H1 (cell line): ENCODE results near the gene LCE1D. TPM values are rescaled to one million over a fixed set of nuclear protein-coding genes. Genes with fewer than 3 reads are reported as not detected.

ENCODE experiments used
- CTCF ChIA-PET: fragments of 300-600 bp; sonication (Branson Sonifier 250); formaldehyde crosslinking; loops from one replicate; lab custom pipeline; 2021; ENCODE audit not compliant: partially characterized antibody; lab: Charles Lee
- POLR2A ChIA-PET: fragments of 300-600 bp; sonication (Branson Sonifier 250); formaldehyde crosslinking; loops from one replicate; lab custom pipeline; 2021; ENCODE audit warnings: inconsistent platforms; ENCODE audit not compliant: partially characterized antibody; lab: Charles Lee
- DNase-seq, 2 experiments: peaks; one replicate each; pipeline versions ENCODE4 v3.0.0 to v3.0.0-alpha.2; 2010 to 2022; ENCODE audit warnings: low spot score in 2 of 2, low read depth in 1 of 2, mixed read lengths in 1 of 2
- FAIRE-seq: peaks from 2 replicates; lab custom pipeline; 2011; peaks lifted over from hg19 to GRCh38; lab: Jason Lieb, UNC
- H2AFZ ChIP-seq: 2 replicates; pipeline ENCODE4 v1.8.1; 2012; ENCODE audit warnings: low read length, inconsistent platforms
- H2AK5ac ChIP-seq: 2 replicates; pipeline ENCODE4 v1.6.1; 2013; ENCODE audit warnings: low read depth, low read length
- H2BK120ac ChIP-seq: replicated peaks from 2 replicates; pipeline ENCODE3; 2013; ENCODE audit warnings: low read depth, low read length, inconsistent platforms
- H2BK12ac ChIP-seq: 2 replicates; pipeline ENCODE4 v1.6.1; 2013; ENCODE audit warnings: low read depth, low read length
- H2BK15ac ChIP-seq: 2 replicates; pipeline ENCODE4 v1.6.1; 2013; ENCODE audit warnings: low read length
- H2BK20ac ChIP-seq: 2 replicates; pipeline ENCODE4 v1.6.1; 2013; ENCODE audit warnings: low read length
- H2BK5ac ChIP-seq: 2 replicates; pipeline ENCODE4 v1.6.1; 2013; ENCODE audit warnings: low read depth, low read length
- H3K14ac ChIP-seq: 2 replicates; pipeline ENCODE4 v1.6.1; 2013; ENCODE audit warnings: inconsistent platforms; ENCODE audit not compliant: insufficient read length
- H3K18ac ChIP-seq: 2 replicates; pipeline ENCODE4 v1.6.1; 2013; ENCODE audit warnings: low read length; ENCODE audit errors: extremely low read depth
- H3K23ac ChIP-seq: 2 replicates; pipeline ENCODE4 v1.6.1; 2013; ENCODE audit warnings: inconsistent platforms; ENCODE audit not compliant: insufficient read length
- H3K23me2 ChIP-seq: 2 replicates; pipeline ENCODE4 v1.6.1; 2013; ENCODE audit warnings: low read depth, low read length
- H3K27ac ChIP-seq: 2 replicates; pipeline ENCODE4 v1.6.1; 2011; ENCODE audit warnings: low read depth, low read length, inconsistent platforms
- H3K27me3 ChIP-seq, 4 experiments: replicated peaks in 1 of 4; 1 replicate in 1 of 4; 2 replicates in 3 of 4; pipeline versions ENCODE4 v1.6.1 to v1.8.1; 2011 to 2013; ENCODE audit warnings: low read length in 3 of 4, mild to moderate bottlenecking in 3 of 4, inconsistent platforms in 2 of 4, mixed read lengths in 2 of 4, moderate library complexity in 1 of 4; ENCODE audit not compliant: control insufficient read depth in 3 of 4, insufficient read depth in 3 of 4; ENCODE audit errors: extremely low read depth in 1 of 4
- H3K36me3 ChIP-seq, 4 experiments: 2 replicates each; pipeline versions ENCODE4 v1.6.1 to v1.8.1; 2011 to 2013; ENCODE audit warnings: mild to moderate bottlenecking in 4 of 4, low read length in 3 of 4, moderate library complexity in 2 of 4, control low read depth in 1 of 4, inconsistent platforms in 1 of 4; ENCODE audit not compliant: insufficient read depth in 4 of 4, control insufficient read depth in 2 of 4
- H3K4ac ChIP-seq: replicated peaks from 2 replicates; pipeline ENCODE3; 2013; ENCODE audit warnings: low read length, low read depth, mixed read lengths, inconsistent platforms; ENCODE audit not compliant: insufficient read length
- H3K4me1 ChIP-seq, 4 experiments: replicated peaks in 1 of 4; 1 replicate in 1 of 4; 2 replicates in 3 of 4; pipeline versions ENCODE4 v1.6.1 to v1.8.1; 2011 to 2013; ENCODE audit warnings: low read length in 3 of 4, inconsistent platforms in 2 of 4, mixed read lengths in 1 of 4; ENCODE audit not compliant: insufficient read depth in 4 of 4, control insufficient read depth in 3 of 4
- H3K4me2 ChIP-seq, 2 experiments: 2 replicates each; pipeline versions ENCODE4 v1.6.1 to v1.8.1; 2011 to 2013; ENCODE audit warnings: low read depth in 2 of 2, low read length in 2 of 2, control low read depth in 1 of 2, inconsistent platforms in 1 of 2, mild to moderate bottlenecking in 1 of 2; ENCODE audit not compliant: insufficient read depth in 1 of 2
- H3K4me3 ChIP-seq, 4 experiments: fragments of 200-600, 300-600 bp in 1 of 4; sonication (generic), shearing (Covaris generic), sonication (Bioruptor Twin) in 1 of 4; 2 replicates each; pipeline versions ENCODE4 v1.5.1 to v1.8.1; 2011 to 2016; ENCODE audit warnings: low read length in 4 of 4, low read depth in 3 of 4, control low read depth in 2 of 4, inconsistent platforms in 2 of 4, mild to moderate bottlenecking in 2 of 4, mixed read lengths in 1 of 4, moderate library complexity in 1 of 4; ENCODE audit not compliant: insufficient read depth in 2 of 4; ENCODE audit errors: extremely low read depth in 1 of 4
- H3K56ac ChIP-seq: replicated peaks from 2 replicates; pipeline ENCODE3; 2013; ENCODE audit warnings: low read depth, mild to moderate bottlenecking, mixed read lengths, low read length, inconsistent platforms; ENCODE audit not compliant: insufficient read length
- H3K79me1 ChIP-seq: 2 replicates; pipeline ENCODE4 v1.6.1; 2013; ENCODE audit warnings: low read depth, low read length, control low read depth
- H3K79me2 ChIP-seq, 2 experiments: 2 replicates each; pipeline versions ENCODE4 v1.6.1 to v1.8.1; 2012 to 2013; ENCODE audit warnings: low read length in 2 of 2, mild to moderate bottlenecking in 2 of 2, inconsistent platforms in 1 of 2; ENCODE audit not compliant: insufficient read depth in 2 of 2, control insufficient read depth in 1 of 2
- H3K9ac ChIP-seq, 4 experiments: replicated peaks in 1 of 4; 1 replicate in 1 of 4; 2 replicates in 3 of 4; pipeline versions ENCODE4 v1.6.1 to v1.8.1; 2011 to 2013; ENCODE audit warnings: low read depth in 3 of 4, low read length in 3 of 4, control low read depth in 2 of 4, mild to moderate bottlenecking in 2 of 4, moderate library complexity in 2 of 4, inconsistent platforms in 1 of 4; ENCODE audit errors: extremely low read depth in 1 of 4
- H3K9me3 ChIP-seq, 2 experiments: 2 replicates each; pipeline versions ENCODE4 v1.6.1 to v1.8.1; 2012 to 2013; ENCODE audit warnings: mild to moderate bottlenecking in 2 of 2, moderate library complexity in 2 of 2, control low read depth in 1 of 2, inconsistent platforms in 1 of 2, low read depth in 1 of 2, low read length in 1 of 2, mixed read lengths in 1 of 2; ENCODE audit not compliant: insufficient read depth in 2 of 2
- H4K20me1 ChIP-seq, 2 experiments: replicated peaks in 1 of 2; 2 replicates each; pipeline versions ENCODE3 to v1.8.1; 2011 to 2013; ENCODE audit warnings: inconsistent platforms in 2 of 2, low read length in 2 of 2, mild to moderate bottlenecking in 1 of 2; ENCODE audit not compliant: insufficient read depth in 2 of 2, control insufficient read depth in 1 of 2
- H4K5ac ChIP-seq: 2 replicates; pipeline ENCODE4 v1.6.1; 2013; ENCODE audit warnings: low read length, low read depth, mixed read lengths, inconsistent platforms; ENCODE audit not compliant: insufficient read length
- H4K8ac ChIP-seq: 2 replicates; pipeline ENCODE4 v1.8.0; 2013; ENCODE audit warnings: mild to moderate bottlenecking, moderate library complexity, low read length, inconsistent platforms; ENCODE audit not compliant: insufficient read depth; ENCODE audit errors: extremely low read depth
- H4K91ac ChIP-seq: replicated peaks from 2 replicates; pipeline ENCODE3; 2013; ENCODE audit warnings: low read length, mixed read lengths, inconsistent platforms; ENCODE audit not compliant: insufficient read length
- EGR1 ChIP-seq: IDR thresholded peaks from 2 replicates; pipeline ENCODE4 v1.6.1; 2011; ENCODE audit warnings: low read depth, low read length, borderline replicate concordance
- EP300 ChIP-seq, 2 experiments: IDR thresholded peaks; 1 replicate in 1 of 2; 2 replicates in 1 of 2; pipeline ENCODE4 v1.6.1; 2011 to 2012; ENCODE audit warnings: low read depth in 2 of 2, low read length in 2 of 2, mild to moderate bottlenecking in 2 of 2, borderline replicate concordance in 1 of 2, inconsistent platforms in 1 of 2, moderate library complexity in 1 of 2
- RXRA ChIP-seq: IDR thresholded peaks from 2 replicates; pipeline ENCODE4 v1.6.1; 2011; ENCODE audit warnings: low read depth, mild to moderate bottlenecking, low read length, moderate library complexity; ENCODE audit not compliant: insufficient read depth
- SP2 ChIP-seq: IDR thresholded peaks from 2 replicates; pipeline ENCODE4 v1.6.1; 2012; ENCODE audit warnings: mild to moderate bottlenecking, low read length, inconsistent platforms
- SP4 ChIP-seq: IDR thresholded peaks from 2 replicates; pipeline ENCODE4 v1.6.1; 2012; ENCODE audit warnings: low read length, inconsistent platforms
- TAF7 ChIP-seq: optimal IDR thresholded peaks from 2 replicates; pipeline ENCODE3; 2011; ENCODE audit warnings: low read depth, mild to moderate bottlenecking, inconsistent platforms, low read length, moderate library complexity, borderline replicate concordance
- TBP ChIP-seq: IDR thresholded peaks from 2 replicates; pipeline ENCODE4 v1.6.1; 2011; ENCODE audit warnings: low read depth, low read length, improper control_type of control experiment
- WGBS, 2 experiments: shearing (Covaris generic) in 1 of 2; methylation state at CpG; one replicate each; pipeline versions ENCODE4 v1.1.6 to v1.1.7; 2013 to 2015; ENCODE audit warnings: low lambda C conversion rate in 2 of 2, mixed read lengths in 2 of 2, inconsistent platforms in 1 of 2, low coverage in 1 of 2, missing lambda C conversion rate in 1 of 2; ENCODE audit not compliant: insufficient replicate concordance in 2 of 2, insufficient coverage in 1 of 2, insufficient read length in 1 of 2; ENCODE audit errors: extremely low coverage in 1 of 2, missing lambda C conversion rate in 1 of 2; 5-methylcytosine and 5-hydroxymethylcytosine counted together
- polyA plus RNA-seq, 7 experiments: library from polyadenylated mRNA; depleted of rRNA in 3 of 7; stranded (reverse) in 5 of 7; unstranded in 2 of 7; fragments of >200 nt in 5 of 7; fragments of 200-250 nt in 2 of 7; gene quantifications; 1 replicate in 5 of 7; 2 replicates in 1 of 7; 4 replicates in 1 of 7; pipeline versions ENCODE4 v1.2.1 to v1.2.3, GENCODE V29; 2011 to 2013; ENCODE audit warnings: missing spikeins in 2 of 7, mixed read lengths in 2 of 7
- total RNA-seq: library from RNA; stranded (reverse); fragmentation: NEBNext Ultra II Directional; extraction: Animal tissue kit (Norgen Biotek cat#: 25700); gene quantifications from 2 replicates; pipeline ENCODE4 v1.2.1, GENCODE V29; 2021
- TF ChIP-seq, protein P1 (sequence below): IDR thresholded peaks from 2 replicates; pipeline ENCODE4 v1.6.1; 2012; ENCODE audit warnings: low read length, inconsistent platforms

Gene LCE1D
- total and polyA plus RNA-seq, 2 of the 8 experiments (the other 6 are each of a cell fraction or from before 2014, with no cell fraction given), result not detected

DNA sequence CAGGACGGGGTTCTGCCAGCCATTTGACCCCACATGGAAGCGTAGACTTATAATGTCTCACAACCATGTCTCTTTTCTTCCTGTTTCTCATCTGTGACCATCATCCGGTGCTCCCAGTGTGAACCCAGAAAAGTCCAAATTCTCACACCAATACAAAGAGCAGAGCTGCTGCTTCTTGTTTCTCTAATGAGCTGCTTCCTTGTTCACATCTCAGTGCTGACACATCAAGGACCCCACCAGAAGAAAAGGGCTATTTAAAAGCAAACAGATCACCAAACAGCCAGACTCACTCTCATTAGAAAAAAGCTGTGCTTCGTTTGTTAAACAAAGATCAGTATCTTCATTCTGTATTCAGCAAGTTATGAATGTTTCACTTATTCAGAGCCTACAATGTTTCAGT lies 835 bp upstream of the LCE1D start:
- H3K27ac ChIP-seq, result no peak overlapping the region
- H3K14ac ChIP-seq, result no peak overlapping the region
- POLR2A ChIA-PET, result no interaction called here
- H4K91ac ChIP-seq, result no peak overlapping the region
- no peak overlapping the region for H2BK5ac ChIP-seq
- no peak overlapping the region for H3K18ac ChIP-seq
- H4K8ac ChIP-seq, result no peak overlapping the region
- no peak overlapping the region for H3K23ac ChIP-seq
- no peak overlapping the region for H3K4ac ChIP-seq
- no peaks in the 10 kb centered on the region for H3K79me2 ChIP-seq
- TF ChIP-seq EP300 (IDR thresholded peaks at IDR 0.05; ENCODE audit: borderline replicate concordance in 1 of 2, low read depth in 2 of 2, low read length in 2 of 2), result no peak
- no peak for TF ChIP-seq EGR1
- no peak for TF ChIP-seq SP2
- no peak for TF ChIP-seq TAF7
- no peak for TF ChIP-seq TBP
- no peak for TF ChIP-seq SP4
- TF ChIP-seq RXRA, result no peak
- TF ChIP-seq, protein P1, sequence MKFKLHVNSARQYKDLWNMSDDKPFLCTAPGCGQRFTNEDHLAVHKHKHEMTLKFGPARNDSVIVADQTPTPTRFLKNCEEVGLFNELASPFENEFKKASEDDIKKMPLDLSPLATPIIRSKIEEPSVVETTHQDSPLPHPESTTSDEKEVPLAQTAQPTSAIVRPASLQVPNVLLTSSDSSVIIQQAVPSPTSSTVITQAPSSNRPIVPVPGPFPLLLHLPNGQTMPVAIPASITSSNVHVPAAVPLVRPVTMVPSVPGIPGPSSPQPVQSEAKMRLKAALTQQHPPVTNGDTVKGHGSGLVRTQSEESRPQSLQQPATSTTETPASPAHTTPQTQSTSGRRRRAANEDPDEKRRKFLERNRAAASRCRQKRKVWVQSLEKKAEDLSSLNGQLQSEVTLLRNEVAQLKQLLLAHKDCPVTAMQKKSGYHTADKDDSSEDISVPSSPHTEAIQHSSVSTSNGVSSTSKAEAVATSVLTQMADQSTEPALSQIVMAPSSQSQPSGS, result no peak
- TF ChIP-seq, all 59 proteins: peak for 0
- Histone ChIP-seq H3K36me3 (no peaks in the 10 kb centered on the region), H3K9me3 (peaks cover 19 to 39% of the 10 kb centered on the region in 2 experiments; a peak in 3 of 4 replicates), H2BK20ac (no peak overlapping the region), H2BK12ac (no peak overlapping the region), H2AK5ac (no peak overlapping the region), H2BK120ac (no peak overlapping the region), H3K4me3 (no peak overlapping the region), H3K4me1 (no peaks in the 10 kb centered on the region), H3K56ac (no peak overlapping the region), H2AFZ (no peak overlapping the region), H3K23me2 (no peaks in the 10 kb centered on the region), H3K79me1 (no peaks in the 10 kb centered on the region), H3K9ac (no peak overlapping the region), H4K20me1 (no peaks in the 10 kb centered on the region), H3K27me3 (no peaks in the 10 kb centered on the region), H2BK15ac (no peak overlapping the region), H4K5ac (no peak overlapping the region), H3K4me2 (no peak overlapping the region)
- WGBS, 2 experiments, result 45% methylated on average over 3 of the region's 4 CpGs; no CpG with 5 or more reads in 1 of the 2 experiments
- CTCF ChIA-PET, result interaction anchor here (0.6 kb wide), 1 partner anchor 425 kb away, joined by 3 read pairs; no protein-coding TSS in a partner anchor
- DNase-seq (no peak), FAIRE-seq (no peak)
